K562 (cell line): Measurements from ENCODE around the gene NUCKS1. TPM values are rescaled to one million over a fixed set of nuclear protein-coding genes. Genes with fewer than 3 reads are reported as not detected.

Experiments used
- ARID1B ChIP-seq: fragments of 450-650 bp; IDR thresholded peaks from 2 replicates; pipeline ENCODE4 v1.6.1; 2016; ENCODE audit warnings: antibody characterized with exemption, mild to moderate bottlenecking, inconsistent platforms
- ELF2 ChIP-seq: fragments of 250-450 bp; sonication (Bioruptor Pico); IDR thresholded peaks from 2 replicates; pipeline ENCODE4 v1.5.0; 2021; ENCODE audit warnings: mild to moderate bottlenecking
- ETS2 ChIP-seq: IDR thresholded peaks from 2 replicates; pipeline ENCODE4 v1.6.1; 2016; ENCODE audit warnings: borderline replicate concordance, missing genetic modification characterization, mild to moderate bottlenecking, moderate library complexity, missing compliant biosample characterization; ENCODE audit not compliant: poor library complexity, severe bottlenecking
- GABPB2 ChIP-seq: fragments of 250-450 bp; sonication (Bioruptor Pico); conservative IDR thresholded peaks from 2 replicates; pipeline ENCODE4 v1.5.1; 2021; ENCODE audit warnings: mild to moderate bottlenecking
- GATAD2B ChIP-seq: fragments of 450-650 bp; IDR thresholded peaks from 2 replicates; pipeline ENCODE4 v1.6.1; 2017; ENCODE audit warnings: mild to moderate bottlenecking, borderline replicate concordance
- HDGF ChIP-seq: fragments of 450-650 bp; IDR thresholded peaks from 2 replicates; pipeline ENCODE4 v1.6.1; 2016
- KDM1A ChIP-seq, 2 experiments: fragments of 450-650 bp; IDR thresholded peaks; 2 replicates each; pipeline ENCODE4 v1.6.1; 2016; ENCODE audit warnings: mild to moderate bottlenecking in 2 of 2
- MTF1 ChIP-seq: fragments of 250-450 bp; sonication (Bioruptor Pico); IDR thresholded peaks from 2 replicates; pipeline ENCODE4 v1.9.0; 2021; ENCODE audit warnings: moderate library complexity, mild to moderate bottlenecking, inconsistent platforms, borderline replicate concordance
- NONO ChIP-seq, 2 experiments: fragments of 200-400 bp in 1 of 2; fragments of 450-650 bp in 1 of 2; formaldehyde crosslinking in 1 of 2; IDR thresholded peaks; 2 replicates each; pipeline ENCODE4 v1.6.1; 2017; ENCODE audit warnings: low read depth in 2 of 2, mild to moderate bottlenecking in 2 of 2, moderate library complexity in 2 of 2, low read length in 1 of 2
- RBBP5 ChIP-seq: fragments of 200-600 bp; sonication (generic); IDR thresholded peaks from 2 replicates; pipeline ENCODE4 v1.6.1; 2012; ENCODE audit warnings: borderline replicate concordance, mild to moderate bottlenecking, low read length, control low read depth, inconsistent platforms; ENCODE audit not compliant: insufficient read depth, poor library complexity, severe bottlenecking
- SP1 ChIP-seq: sonication (generic); formaldehyde crosslinking; IDR thresholded peaks from 2 replicates; pipeline ENCODE4 v1.8.1; 2022; ENCODE audit warnings: mild to moderate bottlenecking, missing genetic modification reagents
- SUPT5H ChIP-seq: fragments of 450-650 bp; IDR thresholded peaks from 2 replicates; pipeline ENCODE4 v1.6.1; 2016
- THRA ChIP-seq: fragments of 450-650 bp; IDR thresholded peaks from 2 replicates; pipeline ENCODE4 v1.6.1; 2017; ENCODE audit warnings: mild to moderate bottlenecking, moderate library complexity
- ZBTB1 ChIP-seq: sonication (generic); formaldehyde crosslinking; IDR thresholded peaks from 2 replicates; pipeline ENCODE4 v1.8.1; 2023; ENCODE audit warnings: missing genetic modification reagents, low read depth, mild to moderate bottlenecking, borderline replicate concordance
- ZBTB2 ChIP-seq: fragments of 450-650 bp; IDR thresholded peaks from 2 replicates; pipeline ENCODE4 v1.6.1; 2016; ENCODE audit warnings: antibody characterized with exemption
- ZNF143 ChIP-seq: sonication (generic); formaldehyde crosslinking; IDR thresholded peaks from 2 replicates; pipeline ENCODE4 v1.9.0; 2022; ENCODE audit warnings: mild to moderate bottlenecking, missing genetic modification reagents
- ZNF830 ChIP-seq: fragments of 250-450 bp; sonication (Bioruptor Pico); IDR thresholded peaks from 2 replicates; pipeline ENCODE4 v1.5.0; 2021; ENCODE audit warnings: mild to moderate bottlenecking
- polyA plus RNA-seq, 8 experiments: library from polyadenylated mRNA; depleted of rRNA in 4 of 8; stranded (reverse) in 5 of 8; unstranded in 3 of 8; fragments of >200 nt; fragmentation: Nextera tagmentation in 2 of 8; fragmentation: Illumina TruSeq in 1 of 8; extraction: Ambion mirVana in 2 of 8; extraction: Trizol in 1 of 8; gene quantifications; 2 replicates each; pipeline versions ENCODE4 v1.2.1 to v1.2.3, GENCODE V29; 2011 to 2014; ENCODE audit warnings: inconsistent platforms in 1 of 8, missing spikeins in 1 of 8
- total RNA-seq, 7 experiments: library from RNA; depleted of rRNA in 6 of 7; stranded (reverse); fragments of >200 nt in 6 of 7; fragmentation: Illumina TruSeq in 2 of 7; extraction: Trizol in 2 of 7; gene quantifications; 2 replicates each; pipeline versions ENCODE4 v1.2.1 to v1.2.3, GENCODE V29; 2011 to 2021; ENCODE audit warnings: low replicate concordance in 1 of 7
- TF ChIP-seq, protein P1 (sequence below): conservative IDR thresholded peaks from 2 replicates; pipeline ENCODE4 v1.6.1; 2011; ENCODE audit warnings: low read depth, mild to moderate bottlenecking, low read length; ENCODE audit not compliant: control insufficient read depth
- TF ChIP-seq, protein P2 (sequence below): sonication (generic); formaldehyde crosslinking; IDR thresholded peaks from 2 replicates; pipeline ENCODE4 v1.8.1; 2022; ENCODE audit warnings: missing genetic modification reagents
- TF ChIP-seq, protein P3 (sequence below): fragments of 250-450 bp; sonication (Bioruptor Pico); IDR thresholded peaks from 2 replicates; pipeline ENCODE4 v1.8.0; 2021; ENCODE audit warnings: moderate library complexity, mild to moderate bottlenecking, inconsistent platforms

Gene NUCKS1
- total and polyA plus RNA-seq, 9 of the 15 experiments (the other 6 are each of a cell fraction or from before 2014, with no cell fraction given), result 66.7 to 244 (median 149) TPM

GRCh38 chr1:205775015-205775716 lies 25.2 kb upstream of the NUCKS1 start, which contains the start of gene RAB29 (continued):
- TF ChIP-seq RBBP5, result peak; percentile 50
- no peak for TF ChIP-seq SUPT5H
- no peak; a peak in 1 of 4 replicates for TF ChIP-seq KDM1A (IDR thresholded peaks at IDR 0.05)
- no peak for TF ChIP-seq GABPB2
- TF ChIP-seq THRA, result no peak
- no peak for TF ChIP-seq ELF2
- TF ChIP-seq, protein P1, sequence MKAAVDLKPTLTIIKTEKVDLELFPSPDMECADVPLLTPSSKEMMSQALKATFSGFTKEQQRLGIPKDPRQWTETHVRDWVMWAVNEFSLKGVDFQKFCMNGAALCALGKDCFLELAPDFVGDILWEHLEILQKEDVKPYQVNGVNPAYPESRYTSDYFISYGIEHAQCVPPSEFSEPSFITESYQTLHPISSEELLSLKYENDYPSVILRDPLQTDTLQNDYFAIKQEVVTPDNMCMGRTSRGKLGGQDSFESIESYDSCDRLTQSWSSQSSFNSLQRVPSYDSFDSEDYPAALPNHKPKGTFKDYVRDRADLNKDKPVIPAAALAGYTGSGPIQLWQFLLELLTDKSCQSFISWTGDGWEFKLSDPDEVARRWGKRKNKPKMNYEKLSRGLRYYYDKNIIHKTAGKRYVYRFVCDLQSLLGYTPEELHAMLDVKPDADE, result peak; percentile 97; the same call in 1 of the 2 replicates
- 0 out of 2 replicates have a peak, but pooled peaks have one; percentile 9 for TF ChIP-seq ARID1B
- no peak; a peak in 1 of 4 replicates for TF ChIP-seq NONO (IDR thresholded peaks at IDR 0.05; ENCODE audit: low read depth in 2 of 2, low read length in 1 of 2)
- TF ChIP-seq ZNF830, result 0 out of 2 replicates have a peak, but pooled peaks have one; percentile 87
- peak; percentile 100 for TF ChIP-seq ZNF143 (CRISPR knock-in tag)
- no peak for TF ChIP-seq ZBTB1 (CRISPR knock-in tag)
- peak; percentile 10; the same call in 1 of the 2 replicates for TF ChIP-seq GATAD2B
- no peak for TF ChIP-seq SP1 (CRISPR knock-in tag)
- TF ChIP-seq, protein P2, sequence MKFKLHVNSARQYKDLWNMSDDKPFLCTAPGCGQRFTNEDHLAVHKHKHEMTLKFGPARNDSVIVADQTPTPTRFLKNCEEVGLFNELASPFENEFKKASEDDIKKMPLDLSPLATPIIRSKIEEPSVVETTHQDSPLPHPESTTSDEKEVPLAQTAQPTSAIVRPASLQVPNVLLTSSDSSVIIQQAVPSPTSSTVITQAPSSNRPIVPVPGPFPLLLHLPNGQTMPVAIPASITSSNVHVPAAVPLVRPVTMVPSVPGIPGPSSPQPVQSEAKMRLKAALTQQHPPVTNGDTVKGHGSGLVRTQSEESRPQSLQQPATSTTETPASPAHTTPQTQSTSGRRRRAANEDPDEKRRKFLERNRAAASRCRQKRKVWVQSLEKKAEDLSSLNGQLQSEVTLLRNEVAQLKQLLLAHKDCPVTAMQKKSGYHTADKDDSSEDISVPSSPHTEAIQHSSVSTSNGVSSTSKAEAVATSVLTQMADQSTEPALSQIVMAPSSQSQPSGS (CRISPR knock-in tag), result no peak
- TF ChIP-seq HDGF, result no peak
- no peak for TF ChIP-seq ETS2 (tag)
- TF ChIP-seq ZBTB2, result no peak; the same call in 1 of the 2 replicates
- TF ChIP-seq MTF1 (CRISPR knock-in tag), result no peak
- TF ChIP-seq, protein P3, sequence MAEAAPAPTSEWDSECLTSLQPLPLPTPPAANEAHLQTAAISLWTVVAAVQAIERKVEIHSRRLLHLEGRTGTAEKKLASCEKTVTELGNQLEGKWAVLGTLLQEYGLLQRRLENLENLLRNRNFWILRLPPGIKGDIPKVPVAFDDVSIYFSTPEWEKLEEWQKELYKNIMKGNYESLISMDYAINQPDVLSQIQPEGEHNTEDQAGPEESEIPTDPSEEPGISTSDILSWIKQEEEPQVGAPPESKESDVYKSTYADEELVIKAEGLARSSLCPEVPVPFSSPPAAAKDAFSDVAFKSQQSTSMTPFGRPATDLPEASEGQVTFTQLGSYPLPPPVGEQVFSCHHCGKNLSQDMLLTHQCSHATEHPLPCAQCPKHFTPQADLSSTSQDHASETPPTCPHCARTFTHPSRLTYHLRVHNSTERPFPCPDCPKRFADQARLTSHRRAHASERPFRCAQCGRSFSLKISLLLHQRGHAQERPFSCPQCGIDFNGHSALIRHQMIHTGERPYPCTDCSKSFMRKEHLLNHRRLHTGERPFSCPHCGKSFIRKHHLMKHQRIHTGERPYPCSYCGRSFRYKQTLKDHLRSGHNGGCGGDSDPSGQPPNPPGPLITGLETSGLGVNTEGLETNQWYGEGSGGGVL (CRISPR knock-in tag), result no peak
